Middle frontal gyrus (tissue), 1 donor: Measurements from ENCODE around the gene TSGA10.
"Not testable (repeated sequence)": the region's sequence is repeated elsewhere in the genome, so short reads cannot be mapped to it uniquely, and the experiment has no call there.

Source experiments
- DNase-seq: peaks from one replicate; pipeline ENCODE4 v3.0.0-alpha.2; 2015; ENCODE audit warnings: low spot score; ENCODE audit errors: extremely low spot score

The TSGA10 gene

GRCh38 chr2:99154643-99155536, at the start of gene TSGA10, which contains the start of gene LIPT1:
TSS of gene TSGA10 (minus strand) at chr2:99154942. CDS start at chr2:99109439, 45,503 bp downstream.
TSS of gene LIPT1 (plus strand) at chr2:99154967. CDS start at chr2:99161958, 6,991 bp downstream.
- DNase-seq, result peak; percentile 85

- DNase-seq, result no peak
Measured at GRCh38 chr2:99201959-99202678, 47.4 kb upstream of the TSGA10 start.

- DNase-seq, result no peak
Measured at GRCh38 chr2:99200076-99200800, 45.5 kb upstream of the TSGA10 start.

GRCh38 chr2:99198103-99198841, 43.5 kb upstream of the TSGA10 start:
- no peak for DNase-seq

- not testable (repeated sequence) for DNase-seq
Measured at GRCh38 chr2:99192364-99192763, 37.6 kb upstream of the TSGA10 start.

GRCh38 chr2:99190548-99190947, 35.8 kb upstream of the TSGA10 start:
- DNase-seq, result no peak

- DNase-seq, result no peak
Measured at GRCh38 chr2:99188357-99188756, 33.6 kb upstream of the TSGA10 start.

- DNase-seq, result no peak
Measured at GRCh38 chr2:99187011-99187410, 32.3 kb upstream of the TSGA10 start.

GRCh38 chr2:99184811-99185210, 30.1 kb upstream of the TSGA10 start:
- no peak for DNase-seq

- no peak for DNase-seq
Measured at GRCh38 chr2:99183025-99183424, 28.3 kb upstream of the TSGA10 start.

- DNase-seq, result no peak
Measured at GRCh38 chr2:99181624-99182000, 26.9 kb upstream of the TSGA10 start.

GRCh38 chr2:99180755-99181623, 26.2 kb upstream of the TSGA10 start, which contains the start of the genes MITD1 and MRPL30:
TSS of gene MITD1 (minus strand) at chr2:99181058. CDS start at chr2:99180981, 77 bp downstream.
TSS of gene MRPL30 (plus strand) at chr2:99181184. CDS start at chr2:99186204, 5,020 bp downstream.
- DNase-seq, result peak; percentile 93

GRCh38 chr2:99171377-99172140, 16.8 kb upstream of the TSGA10 start:
- no peak for DNase-seq

- no peak for DNase-seq
Measured at GRCh38 chr2:99169534-99169933, 14.8 kb upstream of the TSGA10 start.

GRCh38 chr2:99166218-99166617, 11.5 kb upstream of the TSGA10 start:
- DNase-seq, result no peak

- DNase-seq, result no peak
Measured at GRCh38 chr2:99159594-99159993, 4.9 kb upstream of the TSGA10 start.

- DNase-seq, result no peak
Measured at GRCh38 chr2:99158599-99158998, 3.9 kb upstream of the TSGA10 start.

- DNase-seq, result no peak
Measured at GRCh38 chr2:99156891-99157290, 2.1 kb upstream of the TSGA10 start.
